ENCODE measurements around the gene BSND. TPM values are rescaled to one million over a fixed set of nuclear protein-coding genes. Genes with fewer than 3 reads are reported as not detected.

Gene BSND
- total RNA-seq, 2 experiments from 2014 or later: not detected

- DNase-seq (no peak), ATAC-seq (no peak)
- ChIA-PET CTCF (interaction anchor here (1.0 to 1.1 kb wide), 2 partner anchors 16 to 62 kb away, joined by 3 to 4 read pairs; no protein-coding TSS in a partner anchor), POLR2A (no interaction called here)
- TF ChIP-seq, protein P1, sequence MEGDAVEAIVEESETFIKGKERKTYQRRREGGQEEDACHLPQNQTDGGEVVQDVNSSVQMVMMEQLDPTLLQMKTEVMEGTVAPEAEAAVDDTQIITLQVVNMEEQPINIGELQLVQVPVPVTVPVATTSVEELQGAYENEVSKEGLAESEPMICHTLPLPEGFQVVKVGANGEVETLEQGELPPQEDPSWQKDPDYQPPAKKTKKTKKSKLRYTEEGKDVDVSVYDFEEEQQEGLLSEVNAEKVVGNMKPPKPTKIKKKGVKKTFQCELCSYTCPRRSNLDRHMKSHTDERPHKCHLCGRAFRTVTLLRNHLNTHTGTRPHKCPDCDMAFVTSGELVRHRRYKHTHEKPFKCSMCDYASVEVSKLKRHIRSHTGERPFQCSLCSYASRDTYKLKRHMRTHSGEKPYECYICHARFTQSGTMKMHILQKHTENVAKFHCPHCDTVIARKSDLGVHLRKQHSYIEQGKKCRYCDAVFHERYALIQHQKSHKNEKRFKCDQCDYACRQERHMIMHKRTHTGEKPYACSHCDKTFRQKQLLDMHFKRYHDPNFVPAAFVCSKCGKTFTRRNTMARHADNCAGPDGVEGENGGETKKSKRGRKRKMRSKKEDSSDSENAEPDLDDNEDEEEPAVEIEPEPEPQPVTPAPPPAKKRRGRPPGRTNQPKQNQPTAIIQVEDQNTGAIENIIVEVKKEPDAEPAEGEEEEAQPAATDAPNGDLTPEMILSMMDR (IDR thresholded peaks at IDR 0.05): no peak
- Mint-ChIP-seq H3K27ac (no peak overlapping the region), H3K4me1 (ENCODE audit: low read depth) (no peaks in the 10 kb centered on the region), H3K36me3 (ENCODE audit: low read depth) (no peaks in the 10 kb centered on the region), H3K4me3 (no peak overlapping the region), H3K9me3 (no peaks in the 10 kb centered on the region), H3K27me3 (peaks cover 5% of the 10 kb centered on the region)
- intact Hi-C loops (cut with micrococcal nuclease): no loop called here
Observed at GRCh38 chr1:55012661-55013060, 13.9 kb downstream of the BSND start.

- intact Hi-C loops (cut with micrococcal nuclease): no loop called here
- ChIA-PET POLR2A (no interaction called here), CTCF (interaction anchor here (1.2 to 1.4 kb wide), 2 partner anchors 64 to 70 kb away, joined by 3 to 6 read pairs; no protein-coding TSS in a partner anchor)
- no peaks in the 10 kb centered on the region for H3K4me1 Mint-ChIP-seq (ENCODE audit: low read depth)
- DNase-seq: no peak
- no peaks in the 10 kb centered on the region for H3K9me3 Mint-ChIP-seq
- ATAC-seq: no peak
- no peak overlapping the region for H3K27ac Mint-ChIP-seq
- H3K27me3 Mint-ChIP-seq: peaks cover 7% of the 10 kb centered on the region
- H3K36me3 Mint-ChIP-seq (ENCODE audit: low read depth): no peaks in the 10 kb centered on the region
- TF ChIP-seq, protein P1 (IDR thresholded peaks at IDR 0.05): no peak
- H3K4me3 Mint-ChIP-seq: no peak overlapping the region
Observed at GRCh38 chr1:55015123-55015522, 16.4 kb downstream of the BSND start.

- H3K27ac Mint-ChIP-seq: no peak overlapping the region
- H3K36me3 Mint-ChIP-seq (ENCODE audit: low read depth): no peaks in the 10 kb centered on the region
- peaks cover 7% of the 10 kb centered on the region for H3K27me3 Mint-ChIP-seq
- ChIA-PET CTCF (interaction anchor here (0.9 to 1.7 kb wide), 6 partner anchors 20 to 71 kb away, joined by 3 to 6 read pairs (median 3); no protein-coding TSS in a partner anchor), POLR2A (no interaction called here)
- intact Hi-C loops (cut with micrococcal nuclease): no loop called here
- DNase-seq: no peak
- no peaks in the 10 kb centered on the region for H3K4me1 Mint-ChIP-seq (ENCODE audit: low read depth)
- no peak for ATAC-seq
- no peak overlapping the region for H3K4me3 Mint-ChIP-seq
- no peaks in the 10 kb centered on the region for H3K9me3 Mint-ChIP-seq
- TF ChIP-seq, protein P1 (IDR thresholded peaks at IDR 0.05): no peak
Observed at GRCh38 chr1:55015731-55016620, 17.2 kb downstream of the BSND start.

GRCh38 chr1:55018395-55018794, 19.7 kb downstream of the BSND start:
- POLR2A ChIA-PET: no interaction called here
- CTCF ChIA-PET: interaction anchor here (1.1 to 1.7 kb wide), 3 partner anchors 68 to 80 kb away, joined by 3 to 9 read pairs (median 3); no protein-coding TSS in a partner anchor
- Mint-ChIP-seq H3K4me3 (no peak overlapping the region), H3K27me3 (peaks cover 7% of the 10 kb centered on the region), H3K4me1 (ENCODE audit: low read depth) (no peaks in the 10 kb centered on the region), H3K27ac (no peak overlapping the region), H3K9me3 (no peaks in the 10 kb centered on the region), H3K36me3 (ENCODE audit: low read depth) (no peaks in the 10 kb centered on the region)
- intact Hi-C loops (cut with micrococcal nuclease): no loop called here
- no peak for DNase-seq
- ATAC-seq: no peak
- TF ChIP-seq, protein P1 (IDR thresholded peaks at IDR 0.05): no peak

All from activated CD8-positive, alpha-beta T cell treated with anti-CD3 and anti-CD28 coated beads for 36 hours (primary cell).